Smooth muscle cell of the brain vasculature (primary cell): Measurements from ENCODE around the gene CDKN2B-AS1.
"Not testable (repeated sequence)": the region's sequence is repeated elsewhere in the genome, so short reads cannot be mapped to it uniquely, and the experiment has no call there.

Experiments
- DNase-seq: peaks from one replicate; pipeline ENCODE4 v3.0.0-alpha.2; 2012; ENCODE audit warnings: low read depth, low spot score

The CDKN2B-AS1 gene

GRCh38 chr9:22043928-22044327 lies 49.3 kb downstream of the CDKN2B-AS1 start:
- no peak for DNase-seq

- DNase-seq, result no peak
Measured at GRCh38 chr9:22044583-22044982, 50.0 kb downstream of the CDKN2B-AS1 start.

DNA sequence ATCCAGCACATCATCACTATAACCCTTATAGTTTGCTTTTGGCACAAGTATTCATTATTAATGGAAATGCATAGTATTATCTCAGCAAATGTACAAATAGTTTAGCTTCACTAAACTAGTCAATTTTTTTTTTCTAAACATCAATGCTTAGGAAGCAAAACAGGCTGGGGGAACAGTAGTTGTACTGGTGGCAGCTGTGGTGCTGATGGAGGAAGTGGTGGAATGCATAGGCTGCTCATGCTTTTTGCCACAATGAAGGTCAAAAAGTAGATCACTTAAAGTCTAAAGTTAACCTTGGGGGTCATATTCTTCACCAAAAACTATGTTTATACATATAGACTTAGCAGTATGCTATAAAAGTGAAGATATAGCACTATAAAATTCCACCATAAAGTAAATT lies 50.8 kb downstream of the CDKN2B-AS1 start:
- DNase-seq, result no peak

DNA sequence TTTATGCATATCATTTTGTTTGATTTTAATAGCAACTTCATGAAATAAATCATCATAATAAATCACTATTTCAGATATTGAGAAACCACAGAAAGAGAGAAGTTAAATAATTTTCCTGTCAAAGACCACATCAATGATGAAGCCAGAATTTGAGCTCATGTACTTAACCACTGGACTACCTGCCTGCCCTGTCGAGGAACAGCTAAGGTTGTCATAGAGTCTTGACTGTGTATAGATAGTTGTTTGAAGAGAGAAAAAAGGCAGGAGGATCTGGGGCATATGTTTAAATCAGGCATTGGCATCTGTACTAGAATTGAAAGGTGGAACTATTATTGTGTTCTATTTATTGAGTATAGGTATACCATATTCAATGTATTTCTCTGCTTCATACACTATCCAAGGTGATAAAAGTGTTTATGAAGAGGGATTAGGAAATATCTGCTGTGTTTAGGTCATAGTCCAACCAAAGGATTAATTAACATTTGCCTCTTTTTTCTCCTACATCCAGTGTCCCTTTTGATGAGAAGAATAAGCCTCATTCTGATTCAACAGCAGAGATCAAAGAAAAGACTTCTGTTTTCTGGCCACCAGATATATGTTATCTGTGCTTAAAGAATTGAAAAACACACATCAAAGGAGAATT lies 51.8 kb downstream of the CDKN2B-AS1 start:
- no peak for DNase-seq

GRCh38 chr9:22047596-22047995 lies 53.0 kb downstream of the CDKN2B-AS1 start:
- no peak for DNase-seq

DNA sequence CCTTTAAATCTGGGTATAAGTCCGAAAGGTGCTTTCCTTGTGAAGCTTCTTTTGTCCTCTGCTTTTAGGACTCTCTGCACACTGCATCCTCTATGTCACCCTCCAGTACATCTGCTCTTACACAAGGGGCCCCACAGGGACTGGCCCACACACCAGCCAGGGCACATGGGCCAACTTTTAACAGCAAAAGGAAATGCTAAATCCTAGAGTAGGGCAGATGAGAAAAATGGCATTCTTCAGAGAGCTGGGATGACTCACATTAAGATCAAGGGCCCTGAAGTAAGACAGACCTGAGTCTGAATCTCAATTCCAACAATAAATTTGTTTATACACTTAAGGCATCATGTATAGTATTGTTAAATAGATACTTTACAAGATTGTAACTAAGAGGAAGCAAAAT lies 54.8 kb downstream of the CDKN2B-AS1 start:
- DNase-seq, result no peak

GRCh38 chr9:22050924-22051323 lies 56.3 kb downstream of the CDKN2B-AS1 start:
- no peak for DNase-seq

DNA sequence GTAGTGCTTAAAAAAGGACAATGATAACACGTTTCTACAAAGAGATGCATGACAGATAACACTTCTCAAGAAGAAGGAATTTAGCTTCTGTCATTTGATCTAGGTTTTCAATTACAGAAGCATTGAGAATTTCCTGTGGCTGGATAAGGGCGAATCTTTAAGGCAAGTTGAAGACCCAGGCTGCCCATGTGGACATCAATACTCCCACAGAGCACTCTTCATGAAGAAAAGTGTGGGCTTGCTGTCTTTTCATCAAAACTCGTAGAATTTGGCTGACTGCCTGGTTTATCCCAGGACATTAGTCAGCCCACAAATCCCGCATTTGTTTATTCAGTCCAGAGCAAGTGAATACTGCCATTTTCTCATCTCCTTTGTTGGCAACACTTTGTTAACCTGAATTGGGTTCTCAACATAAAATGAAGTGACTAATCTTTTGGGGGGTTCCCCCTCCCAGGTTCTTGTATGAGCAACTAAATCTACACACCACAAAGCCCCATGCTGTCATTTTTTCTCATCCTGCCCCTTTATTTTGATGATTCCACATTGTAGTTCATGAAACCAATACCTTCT lies 57.9 kb downstream of the CDKN2B-AS1 start:
- peak; percentile 91 for DNase-seq

GRCh38 chr9:22053178-22053577 lies 58.6 kb downstream of the CDKN2B-AS1 start:
- no peak for DNase-seq

DNA sequence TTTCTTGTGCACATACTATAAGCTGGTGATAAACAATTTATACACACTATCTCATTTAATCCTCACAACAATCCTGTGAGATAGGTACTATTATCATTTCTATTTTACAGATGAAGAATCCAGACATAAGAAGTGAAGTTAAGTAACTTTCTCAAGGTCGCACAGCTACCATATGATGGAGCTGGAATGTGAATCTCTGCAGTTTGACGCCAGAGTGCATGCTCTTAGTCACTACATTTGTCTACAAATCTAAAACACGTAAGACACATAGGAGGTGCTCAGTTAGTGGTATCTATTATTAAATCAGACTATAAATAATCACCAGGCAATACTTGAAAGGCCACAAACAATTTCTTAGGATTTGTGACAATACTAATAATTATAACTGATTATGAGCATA lies 59.5 kb downstream of the CDKN2B-AS1 start:
- DNase-seq, result no peak

- DNase-seq, result no peak
Measured at GRCh38 chr9:22054529-22054928, 59.9 kb downstream of the CDKN2B-AS1 start.

DNA sequence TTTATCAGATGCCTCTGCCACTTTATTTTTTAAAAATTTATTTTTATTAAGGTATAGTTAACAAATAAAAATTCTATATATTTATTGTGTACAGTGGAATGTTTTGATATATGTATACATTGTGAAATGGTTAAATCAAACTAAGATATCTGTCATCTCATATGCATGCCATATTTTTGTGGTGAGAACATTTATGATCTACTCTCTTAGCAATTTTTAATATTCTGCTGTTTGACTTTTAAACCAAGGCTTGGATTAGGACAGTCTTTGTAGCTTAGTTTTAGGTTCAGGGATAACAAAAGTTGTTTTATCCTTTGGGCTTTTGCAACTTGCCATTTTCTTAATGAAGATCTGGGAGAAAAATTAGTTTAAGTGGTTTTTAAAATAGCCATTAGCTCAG lies 60.5 kb downstream of the CDKN2B-AS1 start:
- DNase-seq, result no peak

GRCh38 chr9:22056402-22056801 lies 61.8 kb downstream of the CDKN2B-AS1 start:
- no peak for DNase-seq

GRCh38 chr9:22057972-22058371 lies 63.4 kb downstream of the CDKN2B-AS1 start:
- not testable (repeated sequence) for DNase-seq

DNA sequence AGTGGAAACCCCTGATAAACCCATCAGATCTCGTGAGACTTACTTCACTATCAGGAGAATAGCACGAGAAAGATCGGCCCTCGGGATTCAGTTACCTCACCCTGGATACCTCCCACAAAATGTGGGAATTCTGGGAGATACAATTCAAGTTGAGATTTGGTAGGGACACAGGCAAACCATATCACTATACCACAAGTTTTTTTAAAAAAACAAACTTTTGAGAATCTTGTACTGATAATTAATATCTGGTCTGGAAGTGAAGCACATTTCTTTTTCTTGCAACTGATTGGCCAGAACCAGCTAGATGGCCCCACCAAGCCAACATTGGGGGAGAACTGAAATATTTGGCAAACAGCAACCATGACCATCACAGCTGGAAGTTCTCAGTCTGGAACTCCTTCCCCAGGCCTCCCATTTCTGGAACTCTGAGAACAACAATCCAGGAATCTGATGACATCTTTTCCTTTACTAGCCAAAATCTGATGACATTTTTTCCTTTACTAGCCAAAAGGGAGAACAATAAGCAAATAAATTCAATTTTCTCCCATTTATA lies 66.3 kb downstream of the CDKN2B-AS1 start:
- no peak for DNase-seq

DNA sequence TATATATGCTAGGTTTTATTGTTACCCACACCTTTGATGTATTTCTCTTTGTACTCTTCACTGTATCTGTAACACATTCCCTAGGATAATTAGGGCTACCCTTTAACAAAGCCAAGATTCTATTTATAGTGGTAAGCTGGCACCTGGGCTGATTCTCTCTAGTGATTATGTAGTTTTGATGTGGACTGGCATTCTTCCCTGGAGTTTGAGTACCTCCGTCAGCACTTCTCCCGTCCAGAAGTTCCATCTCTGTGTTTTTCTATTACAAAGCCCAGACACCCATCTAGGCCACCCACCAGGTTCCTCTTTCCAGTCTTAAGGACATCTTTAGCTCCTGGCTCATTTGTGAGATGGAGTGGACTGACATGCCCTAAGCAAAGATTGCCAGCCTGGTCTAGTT lies 70.4 kb downstream of the CDKN2B-AS1 start:
- DNase-seq, result no peak

- DNase-seq, result no peak
Measured at GRCh38 chr9:22065431-22066200, 71.0 kb downstream of the CDKN2B-AS1 start.

DNA sequence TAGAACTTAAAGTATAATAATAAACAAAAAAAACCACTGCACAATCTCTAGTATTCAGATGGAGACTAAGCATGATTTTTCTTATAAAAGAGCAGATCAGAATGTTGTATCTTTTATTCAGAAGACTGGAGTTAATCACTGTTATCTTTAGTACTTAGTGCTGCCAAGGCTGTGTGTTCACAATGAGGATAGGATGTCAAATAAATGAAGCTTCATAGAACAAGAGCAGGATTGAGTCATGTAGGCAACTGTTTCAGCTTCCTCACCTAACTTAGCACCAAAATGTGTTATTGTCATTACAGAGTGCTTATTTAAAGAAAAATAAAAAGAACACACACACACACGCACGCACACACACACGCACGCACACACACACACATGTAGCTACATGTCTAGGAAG lies 72.6 kb downstream of the CDKN2B-AS1 start:
- DNase-seq, result no peak

DNA sequence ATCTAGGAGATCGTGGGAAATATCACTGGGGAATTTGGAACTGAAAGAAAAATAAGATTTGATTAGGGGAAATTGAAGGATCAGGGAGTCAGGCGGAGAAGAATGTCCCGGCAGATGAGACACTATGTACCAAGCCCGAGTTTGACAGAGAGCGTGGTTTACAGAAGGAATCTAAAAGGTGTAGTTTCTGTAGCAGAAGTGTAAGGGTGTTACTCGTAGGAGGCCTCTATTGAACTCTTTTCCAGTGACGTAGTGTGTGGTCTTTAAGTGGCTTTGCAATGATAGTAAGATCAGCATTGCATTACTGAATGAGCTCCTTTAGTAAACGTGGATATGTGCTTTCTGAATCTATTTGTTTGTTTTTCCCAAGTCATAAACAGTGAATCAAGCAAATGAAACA lies 73.8 kb downstream of the CDKN2B-AS1 start:
- no peak for DNase-seq

DNA sequence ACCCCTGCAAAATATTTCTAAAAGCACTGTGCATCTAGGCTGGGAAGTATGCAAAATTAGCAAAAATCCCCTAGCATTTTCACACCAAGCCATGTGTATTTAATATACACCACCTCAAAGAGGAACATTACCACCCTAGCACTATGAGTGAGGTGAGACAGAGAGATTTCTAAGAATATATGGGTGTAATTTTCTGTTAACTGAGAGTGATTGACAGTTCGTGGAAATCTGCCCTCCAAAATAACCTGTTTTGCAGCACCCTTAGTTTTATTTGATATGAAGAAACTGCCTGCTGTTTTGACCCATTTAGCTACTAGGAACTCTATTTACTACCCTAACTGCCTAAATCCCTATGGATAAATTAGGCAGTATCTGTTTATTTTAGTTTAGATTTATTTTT lies 78.8 kb downstream of the CDKN2B-AS1 start:
- no peak for DNase-seq

GRCh38 chr9:22078081-22078480 lies 83.5 kb downstream of the CDKN2B-AS1 start:
- no peak for DNase-seq

GRCh38 chr9:22079873-22080341 lies 85.3 kb downstream of the CDKN2B-AS1 start:
- no peak for DNase-seq
